ENCODE results near the gene DENND2A. TPM values are rescaled to one million over a fixed set of nuclear protein-coding genes. Genes with fewer than 3 reads are reported as not detected.
A peak's percentile ranks its signal among the peaks of the same experiment; 100 is the strongest.

DENND2A gene, protein sequence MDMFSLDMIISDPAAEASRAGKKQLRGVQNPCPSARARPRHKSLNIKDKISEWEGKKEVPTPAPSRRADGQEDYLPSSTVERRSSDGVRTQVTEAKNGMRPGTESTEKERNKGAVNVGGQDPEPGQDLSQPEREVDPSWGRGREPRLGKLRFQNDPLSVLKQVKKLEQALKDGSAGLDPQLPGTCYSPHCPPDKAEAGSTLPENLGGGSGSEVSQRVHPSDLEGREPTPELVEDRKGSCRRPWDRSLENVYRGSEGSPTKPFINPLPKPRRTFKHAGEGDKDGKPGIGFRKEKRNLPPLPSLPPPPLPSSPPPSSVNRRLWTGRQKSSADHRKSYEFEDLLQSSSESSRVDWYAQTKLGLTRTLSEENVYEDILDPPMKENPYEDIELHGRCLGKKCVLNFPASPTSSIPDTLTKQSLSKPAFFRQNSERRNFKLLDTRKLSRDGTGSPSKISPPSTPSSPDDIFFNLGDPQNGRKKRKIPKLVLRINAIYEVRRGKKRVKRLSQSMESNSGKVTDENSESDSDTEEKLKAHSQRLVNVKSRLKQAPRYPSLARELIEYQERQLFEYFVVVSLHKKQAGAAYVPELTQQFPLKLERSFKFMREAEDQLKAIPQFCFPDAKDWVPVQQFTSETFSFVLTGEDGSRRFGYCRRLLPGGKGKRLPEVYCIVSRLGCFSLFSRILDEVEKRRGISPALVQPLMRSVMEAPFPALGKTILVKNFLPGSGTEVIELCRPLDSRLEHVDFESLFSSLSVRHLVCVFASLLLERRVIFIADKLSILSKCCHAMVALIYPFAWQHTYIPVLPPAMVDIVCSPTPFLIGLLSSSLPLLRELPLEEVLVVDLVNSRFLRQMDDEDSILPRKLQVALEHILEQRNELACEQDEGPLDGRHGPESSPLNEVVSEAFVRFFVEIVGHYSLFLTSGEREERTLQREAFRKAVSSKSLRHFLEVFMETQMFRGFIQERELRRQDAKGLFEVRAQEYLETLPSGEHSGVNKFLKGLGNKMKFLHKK
- 32.0 and 39.8 TPM in 2 replicates for total RNA-seq
- long read RNA-seq, partial matches to known transcripts, result 6 of 15 reads
- long read RNA-seq, other reads (novel, unspliced or antisense), result 5 of 15 reads

GRCh38 chr7:140640727-140641523, at the start of gene DENND2A:
DENND2A (minus strand) TSS chr7:140640813; CDS start chr7:140602397, 38,416 bp downstream.
- Mint-ChIP-seq H3K4me1 (ENCODE audit: low read depth) (peaks cover 28% of the 10 kb centered on the region), H3K27ac (peak within 1 kb of the TSS; percentile 91), H3K9me3 (ENCODE audit: low read depth) (no peaks in the 10 kb centered on the region), H3K4me3 (ENCODE audit: low read depth) (peak within 1 kb of the TSS; percentile 99), H3K27me3 (peaks cover 13% of the 10 kb centered on the region), H3K36me3 (ENCODE audit: insufficient read depth) (no peaks in the 10 kb centered on the region)
- no peak for TF ChIP-seq CTCF (IDR thresholded peaks at IDR 0.05; ENCODE audit: unreplicated experiment)
- DNase-seq (ENCODE audit: low spot score, unreplicated experiment), result peak; percentile 76

- no peak for TF ChIP-seq CTCF (IDR thresholded peaks at IDR 0.05; ENCODE audit: unreplicated experiment)
- Mint-ChIP-seq H3K27ac (no peak overlapping the region), H3K27me3 (no peaks in the 10 kb centered on the region), H3K36me3 (ENCODE audit: insufficient read depth) (peaks cover 5% of the 10 kb centered on the region), H3K4me3 (ENCODE audit: low read depth) (no peak overlapping the region), H3K4me1 (ENCODE audit: low read depth) (no peaks in the 10 kb centered on the region), H3K9me3 (ENCODE audit: low read depth) (no peaks in the 10 kb centered on the region)
- DNase-seq (ENCODE audit: low spot score, unreplicated experiment), result no peak
These were observed 48.9 kb upstream of the DENND2A start for GRCh38 chr7:140689199-140690152.

DNA sequence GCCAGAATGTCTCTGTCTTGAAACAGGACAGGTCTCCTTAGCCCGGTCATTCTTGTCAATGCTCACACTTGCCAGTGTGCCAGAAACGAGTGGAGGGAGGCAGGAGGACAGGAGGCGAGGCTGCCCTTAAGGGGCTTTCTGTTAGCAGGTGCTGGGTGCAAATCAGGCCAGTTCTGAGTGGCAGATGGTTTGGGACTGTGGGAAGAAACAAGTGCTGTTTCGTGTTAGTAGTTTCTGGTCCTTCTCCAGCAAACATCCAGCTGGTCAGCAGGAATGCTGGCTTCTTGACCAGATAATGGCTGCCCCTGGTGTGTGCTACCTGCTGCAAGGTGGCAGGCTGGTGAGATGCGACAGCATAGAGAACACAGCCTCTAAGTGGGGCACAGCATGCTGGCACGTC, 47.7 kb upstream of the DENND2A start:
- Mint-ChIP-seq H3K9me3 (ENCODE audit: low read depth) (no peaks in the 10 kb centered on the region), H3K36me3 (ENCODE audit: insufficient read depth) (peaks cover 7% of the 10 kb centered on the region), H3K27me3 (no peaks in the 10 kb centered on the region), H3K27ac (no peak overlapping the region), H3K4me1 (ENCODE audit: low read depth) (peaks cover 2% of the 10 kb centered on the region), H3K4me3 (ENCODE audit: low read depth) (no peak overlapping the region)
- no peak for DNase-seq (ENCODE audit: low spot score, unreplicated experiment)
- no peak for TF ChIP-seq CTCF (IDR thresholded peaks at IDR 0.05; ENCODE audit: unreplicated experiment)

- no peak overlapping the region for H3K27ac Mint-ChIP-seq
- H3K4me3 Mint-ChIP-seq (ENCODE audit: low read depth), result no peak overlapping the region
These were observed 46.3 kb upstream of the DENND2A start for GRCh38 chr7:140686921-140687320.

More at GRCh38 chr7:140686921-140687320, 46.3 kb upstream of the DENND2A start:
- Mint-ChIP-seq H3K9me3 (ENCODE audit: low read depth) (no peaks in the 10 kb centered on the region), H3K36me3 (ENCODE audit: insufficient read depth) (peaks cover 9% of the 10 kb centered on the region), H3K27me3 (no peaks in the 10 kb centered on the region), H3K4me1 (ENCODE audit: low read depth) (peaks cover 2% of the 10 kb centered on the region)
- DNase-seq (ENCODE audit: low spot score, unreplicated experiment), result no peak
- no peak for TF ChIP-seq CTCF (IDR thresholded peaks at IDR 0.05; ENCODE audit: unreplicated experiment)

Data from progenitor cell of endocrine pancreas (in vitro differentiated cells).